SU-DHL-6 (cell line): ENCODE data around the gene SALL3.

ENCODE experiments used
- H2AFZ ChIP-seq: fragments of 200-600 bp; sonication (generic); 2 replicates; pipeline ENCODE4 v1.6.1; 2014; ENCODE audit warnings: low read depth, mild to moderate bottlenecking, moderate library complexity, mixed read lengths, antibody characterized with exemption, low read length; ENCODE audit not compliant: severe bottlenecking
- H3F3A ChIP-seq: fragments of 200-600 bp; shearing (Covaris generic); 2 replicates; pipeline ENCODE4 v1.6.0; 2016; ENCODE audit warnings: antibody characterized with exemption, mild to moderate bottlenecking; ENCODE audit not compliant: insufficient read depth
- H3K27ac ChIP-seq: fragments of 200-600 bp; sonication (generic); 2 replicates; pipeline ENCODE4 v1.5.1; 2016; ENCODE audit warnings: low read depth, mild to moderate bottlenecking, low read length, moderate library complexity, mixed read lengths
- H3K27me3 ChIP-seq: fragments of 200-600 bp; sonication (generic), shearing (Covaris generic); 2 replicates; pipeline ENCODE4 v1.6.0; 2014; ENCODE audit warnings: mild to moderate bottlenecking, low read length
- H3K36me3 ChIP-seq: fragments of 200-600 bp; sonication (generic); 2 replicates; pipeline ENCODE4 v1.6.1; 2014; ENCODE audit warnings: mild to moderate bottlenecking, low read length, mixed read lengths
- H3K4me2 ChIP-seq: fragments of 300-600, 200-600 bp; shearing (Covaris generic), sonication (generic); 2 replicates; pipeline ENCODE4 v1.6.0; 2014; ENCODE audit warnings: low read length, low read depth, mild to moderate bottlenecking; ENCODE audit not compliant: poor library complexity, severe bottlenecking
- H3K4me3 ChIP-seq: fragments of 200-600 bp; sonication (generic); 2 replicates; pipeline ENCODE4 v1.5.1; 2014; ENCODE audit warnings: antibody characterized with exemption, low read length, mild to moderate bottlenecking, mixed read lengths; ENCODE audit not compliant: insufficient read depth, poor library complexity, severe bottlenecking
- H3K79me2 ChIP-seq: fragments of 200-600 bp; sonication (generic); 2 replicates; pipeline ENCODE4 v1.6.1; 2014; ENCODE audit warnings: mild to moderate bottlenecking, low read length, moderate library complexity; ENCODE audit not compliant: insufficient read depth
- H3K9ac ChIP-seq: fragments of 200-600 bp; sonication (generic); 2 replicates; pipeline ENCODE4 v1.7.0; 2014; ENCODE audit warnings: mild to moderate bottlenecking, low read length
- H3K9me2 ChIP-seq: fragments of 200-600 bp; sonication (generic); replicated peaks from 2 replicates; pipeline ENCODE4 v1.6.1; 2014; ENCODE audit warnings: low read length; ENCODE audit not compliant: insufficient read depth
- H3K9me3 ChIP-seq: fragments of 200-600 bp; sonication (generic); 2 replicates; pipeline ENCODE4 v1.6.1; 2014; ENCODE audit warnings: low read length, mixed read lengths; ENCODE audit not compliant: insufficient read depth
- H4K20me1 ChIP-seq: fragments of 200-600 bp; sonication (generic); 2 replicates; pipeline ENCODE4 v1.6.1; 2014; ENCODE audit warnings: low read depth, mild to moderate bottlenecking, antibody characterized with exemption, low read length, moderate library complexity, mixed read lengths
- EZH2phosphoT487 ChIP-seq: fragments of 200-600 bp; sonication (generic), shearing (Covaris generic); conservative IDR thresholded peaks from 2 replicates; pipeline ENCODE4 v1.6.1; 2018; ENCODE audit warnings: mild to moderate bottlenecking, antibody characterized with exemption, low read length, moderate library complexity, mixed read lengths
- TF ChIP-seq, protein P1 (sequence below): fragments of 200-600 bp; sonication (generic); IDR thresholded peaks from one replicate; pipeline ENCODE4 v1.5.1; 2017; ENCODE audit warnings: antibody characterized with exemption, mild to moderate bottlenecking, low read length, moderate library complexity; ENCODE audit not compliant: insufficient read depth, poor library complexity, severe bottlenecking

SALL3 gene

DNA sequence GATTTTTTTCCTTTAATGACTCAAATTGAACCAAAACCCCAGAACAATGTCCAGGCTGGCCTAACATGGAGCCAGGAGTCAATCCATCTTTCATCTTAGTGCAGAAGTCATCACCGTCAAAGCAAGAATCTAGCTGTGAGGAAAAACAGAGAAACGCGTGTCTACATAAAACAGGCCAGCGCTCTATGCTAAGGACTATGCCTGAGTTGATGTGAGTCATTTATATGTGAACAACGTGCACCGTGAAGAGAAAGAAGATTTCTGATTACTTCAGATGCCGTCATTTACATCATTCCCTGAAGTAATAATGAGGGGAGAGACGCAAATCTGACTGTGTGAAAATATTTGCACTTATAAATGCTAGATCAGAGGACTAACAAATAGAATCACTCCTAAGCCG lies 34.0 kb upstream of the SALL3 start:
- H3F3A ChIP-seq, result no peaks in the 10 kb centered on the region
- H3K4me2 ChIP-seq, result no peak overlapping the region
- H3K9me3 ChIP-seq, result no peaks in the 10 kb centered on the region
- H3K36me3 ChIP-seq, result no peaks in the 10 kb centered on the region
- H3K9me2 ChIP-seq, result no peaks in the 10 kb centered on the region
- no peaks in the 10 kb centered on the region for H4K20me1 ChIP-seq
- H3K4me3 ChIP-seq, result no peak overlapping the region
- H3K27ac ChIP-seq, result no peak overlapping the region
- H3K79me2 ChIP-seq, result no peaks in the 10 kb centered on the region
- H3K27me3 ChIP-seq, result no peaks in the 10 kb centered on the region
- no peak overlapping the region for H3K9ac ChIP-seq
- no peak overlapping the region for H2AFZ ChIP-seq
- TF ChIP-seq, protein P1, sequence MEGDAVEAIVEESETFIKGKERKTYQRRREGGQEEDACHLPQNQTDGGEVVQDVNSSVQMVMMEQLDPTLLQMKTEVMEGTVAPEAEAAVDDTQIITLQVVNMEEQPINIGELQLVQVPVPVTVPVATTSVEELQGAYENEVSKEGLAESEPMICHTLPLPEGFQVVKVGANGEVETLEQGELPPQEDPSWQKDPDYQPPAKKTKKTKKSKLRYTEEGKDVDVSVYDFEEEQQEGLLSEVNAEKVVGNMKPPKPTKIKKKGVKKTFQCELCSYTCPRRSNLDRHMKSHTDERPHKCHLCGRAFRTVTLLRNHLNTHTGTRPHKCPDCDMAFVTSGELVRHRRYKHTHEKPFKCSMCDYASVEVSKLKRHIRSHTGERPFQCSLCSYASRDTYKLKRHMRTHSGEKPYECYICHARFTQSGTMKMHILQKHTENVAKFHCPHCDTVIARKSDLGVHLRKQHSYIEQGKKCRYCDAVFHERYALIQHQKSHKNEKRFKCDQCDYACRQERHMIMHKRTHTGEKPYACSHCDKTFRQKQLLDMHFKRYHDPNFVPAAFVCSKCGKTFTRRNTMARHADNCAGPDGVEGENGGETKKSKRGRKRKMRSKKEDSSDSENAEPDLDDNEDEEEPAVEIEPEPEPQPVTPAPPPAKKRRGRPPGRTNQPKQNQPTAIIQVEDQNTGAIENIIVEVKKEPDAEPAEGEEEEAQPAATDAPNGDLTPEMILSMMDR, result no peak
- no peak for TF ChIP-seq EZH2phosphoT487

DNA sequence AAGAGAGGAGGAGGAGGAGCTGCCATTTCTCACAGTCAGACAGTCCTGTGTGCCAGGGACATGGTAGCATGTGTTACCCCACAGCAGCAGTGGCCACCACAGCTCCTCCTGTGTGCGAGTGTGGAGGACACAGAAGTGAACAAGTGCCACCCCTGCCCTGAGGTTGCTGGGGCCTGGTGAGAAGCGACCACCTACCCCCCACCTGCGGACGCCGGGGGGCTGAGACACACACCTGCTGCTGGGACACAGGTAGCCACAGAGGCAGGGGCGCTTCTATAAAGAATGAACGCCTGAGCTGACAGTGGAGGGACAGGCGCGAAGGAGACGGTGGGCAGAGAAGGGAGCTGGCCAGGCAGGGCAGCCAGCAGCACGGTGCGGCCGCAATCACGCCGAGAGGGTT lies 32.3 kb upstream of the SALL3 start:
- Histone ChIP-seq H3K9me2 (no peaks in the 10 kb centered on the region), H3K27me3 (no peaks in the 10 kb centered on the region), H3K9ac (no peak overlapping the region), H2AFZ (no peak overlapping the region), H3K4me2 (no peak overlapping the region), H3K9me3 (no peaks in the 10 kb centered on the region), H3K4me3 (no peak overlapping the region), H3K27ac (no peak overlapping the region), H4K20me1 (no peaks in the 10 kb centered on the region), H3F3A (no peaks in the 10 kb centered on the region), H3K36me3 (no peaks in the 10 kb centered on the region), H3K79me2 (no peaks in the 10 kb centered on the region)
- TF ChIP-seq EZH2phosphoT487, result no peak
- TF ChIP-seq, protein P1, result no peak

DNA sequence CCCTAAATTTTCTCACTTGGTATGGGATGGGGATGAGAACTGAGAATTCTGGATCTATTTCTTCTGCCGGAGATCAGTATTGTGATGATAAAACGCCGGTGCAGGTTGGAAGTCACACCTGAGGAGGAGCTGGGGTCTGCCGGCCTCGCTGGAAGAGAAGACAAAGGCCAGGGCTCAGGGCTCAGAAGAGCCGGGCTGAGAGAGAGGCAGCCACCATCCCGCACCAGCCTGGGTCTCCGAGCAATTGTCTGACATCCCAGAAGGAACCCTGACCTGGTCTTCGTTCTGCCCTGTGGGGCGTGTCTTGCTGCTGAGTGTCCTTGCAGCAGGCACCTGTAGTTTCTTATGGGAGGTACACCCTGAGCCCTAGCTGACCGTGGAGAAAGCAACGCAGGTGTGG lies 31.4 kb upstream of the SALL3 start:
- Histone ChIP-seq H3K9me3 (no peaks in the 10 kb centered on the region), H3K79me2 (no peaks in the 10 kb centered on the region), H3K27ac (no peak overlapping the region), H4K20me1 (no peaks in the 10 kb centered on the region), H3K9ac (no peak overlapping the region), H3K4me2 (no peak overlapping the region), H3K36me3 (no peaks in the 10 kb centered on the region), H3K9me2 (no peaks in the 10 kb centered on the region), H3K4me3 (no peak overlapping the region), H2AFZ (no peak overlapping the region), H3K27me3 (no peaks in the 10 kb centered on the region), H3F3A (no peaks in the 10 kb centered on the region)
- TF ChIP-seq, protein P1, result no peak
- no peak for TF ChIP-seq EZH2phosphoT487
